WTC11 (cell line): ENCODE data around the gene CPNE1. TPM values are rescaled to one million over a fixed set of nuclear protein-coding genes. Genes with fewer than 3 reads are reported as not detected.

Experiments
- ATAC-seq: fragments of 200-7000 bp; cut with Tn5 transposase; 2 replicates; pipeline ENCODE4 v1.10.0; 2021; ENCODE audit warnings: mild to moderate bottlenecking, moderate library complexity
- CTCF ChIA-PET: fragments of 300-600 bp; sonication (Branson Sonifier 250); formaldehyde crosslinking; loops from one replicate; lab custom pipeline; 2021; ENCODE audit warnings: antibody characterized with exemption; lab: Charles Lee
- POLR2A ChIA-PET: fragments of 350-600 bp; sonication (Branson Sonifier 250); formaldehyde crosslinking; loops from one replicate; lab custom pipeline; 2021; ENCODE audit warnings: antibody characterized with exemption; lab: Charles Lee
- DNase-seq: peaks from one replicate; pipeline ENCODE4 v3.0.0; 2021; ENCODE audit warnings: low spot score
- H3K27ac Mint-ChIP-seq: 2 replicates; pipeline ENCODE4 v1.8.0; 2021; ENCODE audit warnings: mixed read lengths
- H3K27me3 Mint-ChIP-seq: 2 replicates; pipeline ENCODE4 v1.8.0; 2021; ENCODE audit warnings: low read depth, mild to moderate bottlenecking, moderate library complexity, mixed read lengths
- H3K36me3 Mint-ChIP-seq: 2 replicates; pipeline ENCODE4 v1.8.0; 2021; ENCODE audit warnings: mixed read lengths
- H3K4me1 Mint-ChIP-seq: 2 replicates; pipeline ENCODE4 v1.8.0; 2022; ENCODE audit warnings: mixed read lengths
- H3K4me3 Mint-ChIP-seq: 2 replicates; pipeline ENCODE4 v1.8.0; 2021; ENCODE audit warnings: mild to moderate bottlenecking, moderate library complexity, mixed read lengths
- H3K9me3 Mint-ChIP-seq: 2 replicates; pipeline ENCODE4 v1.8.0; 2021; ENCODE audit warnings: mixed read lengths
- CBFB ChIP-seq: sonication (generic); formaldehyde crosslinking; IDR thresholded peaks from 2 replicates; pipeline ENCODE4 v1.8.1; 2022; ENCODE audit warnings: mild to moderate bottlenecking, low read depth, missing genetic modification reagents
- ETV6 ChIP-seq: sonication (generic); formaldehyde crosslinking; IDR thresholded peaks from 2 replicates; pipeline ENCODE4 v1.8.1; 2022; ENCODE audit warnings: mild to moderate bottlenecking, missing genetic modification reagents
- GRHL2 ChIP-seq: fragments of 250-450 bp; sonication (Bioruptor Pico); IDR thresholded peaks from 2 replicates; pipeline ENCODE4 v1.8.0; 2022; ENCODE audit warnings: mild to moderate bottlenecking, moderate library complexity; ENCODE audit not compliant: insufficient replicate concordance, severe bottlenecking
- GTF2I ChIP-seq: fragments of 250-450 bp; sonication (Bioruptor Pico); conservative IDR thresholded peaks from 2 replicates; pipeline ENCODE4 v1.4.0; 2021; ENCODE audit warnings: mild to moderate bottlenecking
- NR2C2 ChIP-seq: sonication (generic); formaldehyde crosslinking; IDR thresholded peaks from 2 replicates; pipeline ENCODE4 v1.8.0; 2022; ENCODE audit warnings: mild to moderate bottlenecking, missing genetic modification reagents
- SOX15 ChIP-seq: fragments of 250-450 bp; sonication (Bioruptor Pico); IDR thresholded peaks from 2 replicates; pipeline ENCODE4 v1.9.0; 2021; ENCODE audit warnings: mild to moderate bottlenecking
- SP1 ChIP-seq: sonication (generic); formaldehyde crosslinking; conservative IDR thresholded peaks from 2 replicates; pipeline ENCODE4 v1.8.1; 2022; ENCODE audit warnings: missing genetic modification reagents
- TP53 ChIP-seq: sonication (generic); formaldehyde crosslinking; IDR thresholded peaks from 2 replicates; pipeline ENCODE4 v1.8.1; 2023; ENCODE audit warnings: mild to moderate bottlenecking, missing genetic modification reagents
- ZNF121 ChIP-seq: sonication (generic); formaldehyde crosslinking; IDR thresholded peaks from 2 replicates; pipeline ENCODE4 v1.8.0; 2023; ENCODE audit warnings: missing genetic modification reagents
- total RNA-seq: library from RNA; stranded (reverse); gene quantifications from 3 replicates; pipeline ENCODE4 v1.2.3, GENCODE V29; 2021
- TF ChIP-seq, protein P1 (sequence below): sonication (generic); formaldehyde crosslinking; IDR thresholded peaks from 2 replicates; pipeline ENCODE4 v1.8.1; 2022; ENCODE audit warnings: mild to moderate bottlenecking, moderate library complexity, missing genetic modification reagents
- TF ChIP-seq, protein P2 (sequence below): sonication (generic); formaldehyde crosslinking; IDR thresholded peaks from 2 replicates; pipeline ENCODE4 v1.8.1; 2022; ENCODE audit warnings: low read depth, missing genetic modification reagents, borderline replicate concordance
- TF ChIP-seq, protein P3 (sequence below): sonication (generic); formaldehyde crosslinking; IDR thresholded peaks from 2 replicates; pipeline ENCODE4 v1.8.0; 2022; ENCODE audit warnings: mild to moderate bottlenecking, missing genetic modification reagents
- TF ChIP-seq, protein P4 (sequence below): sonication (generic); formaldehyde crosslinking; conservative IDR thresholded peaks from 2 replicates; pipeline ENCODE4 v1.8.1; 2022; ENCODE audit warnings: mild to moderate bottlenecking, missing genetic modification reagents
- TF ChIP-seq, protein P5 (sequence below): sonication (generic); formaldehyde crosslinking; IDR thresholded peaks from 2 replicates; pipeline ENCODE4 v1.8.0; 2022; ENCODE audit warnings: mild to moderate bottlenecking, missing genetic modification reagents
- TF ChIP-seq, protein P6 (sequence below): sonication (generic); formaldehyde crosslinking; IDR thresholded peaks from 2 replicates; pipeline ENCODE4 v1.8.1; 2023; ENCODE audit warnings: mild to moderate bottlenecking, missing genetic modification reagents, borderline replicate concordance

Gene CPNE1
- total RNA-seq, 1 experiment from 2014 or later = 312 TPM

DNA sequence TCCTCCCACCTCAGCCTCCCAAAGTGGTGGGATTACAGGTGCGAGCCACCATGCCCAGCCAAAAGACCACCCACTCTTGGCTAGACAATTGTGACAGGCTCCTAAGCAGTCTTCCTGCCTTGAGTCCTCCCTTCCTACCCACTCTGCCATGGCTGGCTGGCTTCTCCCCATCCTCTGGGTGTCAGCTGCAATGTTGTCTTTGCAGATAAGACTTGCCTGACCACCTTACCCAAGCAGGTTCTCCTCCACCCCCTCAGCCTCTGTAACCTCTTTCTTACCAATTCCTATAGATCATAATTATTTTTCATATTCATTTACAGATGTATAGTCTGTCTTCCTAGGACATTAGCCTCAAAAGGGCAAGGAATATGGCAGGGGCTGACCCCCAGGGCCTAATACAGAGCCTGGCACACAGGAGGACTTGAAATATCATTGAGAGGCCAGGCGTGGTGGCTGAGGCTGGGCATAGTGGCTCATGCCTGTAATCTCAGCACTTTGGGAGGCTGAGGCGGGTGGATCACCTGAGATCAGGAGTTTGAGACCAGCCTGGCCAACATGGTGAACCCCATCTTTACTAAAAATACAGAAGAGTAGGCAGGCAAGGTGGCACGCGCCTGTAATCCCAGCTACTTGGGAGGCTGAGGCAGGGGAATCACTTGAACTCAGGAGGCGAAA, 77.8 kb downstream of the CPNE1 start:
- no peaks in the 10 kb centered on the region for H3K4me1 Mint-ChIP-seq
- ChIA-PET POLR2A (no interaction called here), CTCF (interaction anchor here (1.0 kb wide), 1 partner anchor 8 kb away, joined by 3 read pairs; no protein-coding TSS in a partner anchor)
- no peaks in the 10 kb centered on the region for H3K36me3 Mint-ChIP-seq
- TF ChIP-seq TP53 (CRISPR knock-in tag) (no peak), CBFB (CRISPR knock-in tag) (no peak), ETV6 (CRISPR knock-in tag) (no peak), NR2C2 (CRISPR knock-in tag) (no peak), ZNF121 (CRISPR knock-in tag) (no peak; the same call in 1 of the 2 replicates), GRHL2 (no peak), SOX15 (CRISPR knock-in tag) (no peak)
- TF ChIP-seq, protein P1, sequence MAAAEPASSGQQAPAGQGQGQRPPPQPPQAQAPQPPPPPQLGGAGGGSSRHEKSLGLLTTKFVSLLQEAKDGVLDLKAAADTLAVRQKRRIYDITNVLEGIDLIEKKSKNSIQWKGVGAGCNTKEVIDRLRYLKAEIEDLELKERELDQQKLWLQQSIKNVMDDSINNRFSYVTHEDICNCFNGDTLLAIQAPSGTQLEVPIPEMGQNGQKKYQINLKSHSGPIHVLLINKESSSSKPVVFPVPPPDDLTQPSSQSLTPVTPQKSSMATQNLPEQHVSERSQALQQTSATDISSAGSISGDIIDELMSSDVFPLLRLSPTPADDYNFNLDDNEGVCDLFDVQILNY (CRISPR knock-in tag) = no peak
- TF ChIP-seq, protein P2, sequence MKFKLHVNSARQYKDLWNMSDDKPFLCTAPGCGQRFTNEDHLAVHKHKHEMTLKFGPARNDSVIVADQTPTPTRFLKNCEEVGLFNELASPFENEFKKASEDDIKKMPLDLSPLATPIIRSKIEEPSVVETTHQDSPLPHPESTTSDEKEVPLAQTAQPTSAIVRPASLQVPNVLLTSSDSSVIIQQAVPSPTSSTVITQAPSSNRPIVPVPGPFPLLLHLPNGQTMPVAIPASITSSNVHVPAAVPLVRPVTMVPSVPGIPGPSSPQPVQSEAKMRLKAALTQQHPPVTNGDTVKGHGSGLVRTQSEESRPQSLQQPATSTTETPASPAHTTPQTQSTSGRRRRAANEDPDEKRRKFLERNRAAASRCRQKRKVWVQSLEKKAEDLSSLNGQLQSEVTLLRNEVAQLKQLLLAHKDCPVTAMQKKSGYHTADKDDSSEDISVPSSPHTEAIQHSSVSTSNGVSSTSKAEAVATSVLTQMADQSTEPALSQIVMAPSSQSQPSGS (CRISPR knock-in tag) = no peak
- TF ChIP-seq, protein P3, sequence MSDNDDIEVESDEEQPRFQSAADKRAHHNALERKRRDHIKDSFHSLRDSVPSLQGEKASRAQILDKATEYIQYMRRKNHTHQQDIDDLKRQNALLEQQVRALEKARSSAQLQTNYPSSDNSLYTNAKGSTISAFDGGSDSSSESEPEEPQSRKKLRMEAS (CRISPR knock-in tag) = no peak
- DNase-seq = no peak
- H3K27me3 Mint-ChIP-seq = no peaks in the 10 kb centered on the region
- ATAC-seq = no peak
- H3K9me3 Mint-ChIP-seq = peaks cover 6% of the 10 kb centered on the region
- no peak overlapping the region for H3K4me3 Mint-ChIP-seq
- no peak overlapping the region for H3K27ac Mint-ChIP-seq

DNA sequence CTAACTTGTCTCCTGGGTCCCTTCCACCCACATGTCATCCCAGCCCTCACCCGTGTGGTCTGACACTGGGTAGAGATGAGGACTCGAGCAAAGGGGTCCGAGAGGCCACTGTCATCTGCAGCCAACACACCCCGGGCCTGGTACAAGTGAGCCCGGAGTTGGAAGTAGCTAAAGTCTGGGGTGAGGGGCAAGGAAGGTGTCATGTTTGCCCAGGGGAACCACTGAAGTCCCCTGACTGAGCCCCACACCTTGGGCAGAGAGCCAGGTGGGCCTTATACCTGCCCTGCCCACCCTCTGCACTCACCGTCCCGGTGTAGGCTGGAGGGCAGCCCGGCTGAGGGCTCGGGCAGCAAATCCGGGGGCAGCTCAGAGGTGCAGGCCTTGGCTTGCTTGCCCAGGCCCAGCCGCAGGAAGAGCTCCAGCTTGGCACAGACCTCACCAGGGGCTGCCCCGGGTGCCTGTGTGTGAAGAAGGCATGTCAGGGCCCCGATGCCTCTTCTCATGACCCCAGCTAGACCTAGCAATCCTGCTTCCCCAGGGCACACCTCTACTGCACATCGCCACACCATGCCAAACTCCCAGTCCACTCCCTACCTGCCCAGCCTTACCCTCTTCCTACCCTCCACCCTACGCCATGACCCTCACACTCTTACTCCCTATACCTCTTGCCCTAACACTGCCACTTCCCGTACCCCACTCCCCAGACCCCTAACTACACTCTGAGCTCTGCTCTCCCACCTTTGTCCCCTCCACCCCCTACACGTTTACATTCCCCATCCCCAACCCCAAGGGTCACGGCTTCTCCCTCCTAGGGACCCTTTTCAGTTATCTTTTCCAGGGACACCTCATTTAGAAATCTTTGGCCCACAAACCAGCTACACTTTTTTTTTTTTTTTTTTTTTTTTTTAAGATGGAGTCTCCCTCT, 80.8 kb downstream of the CPNE1 start:
- Mint-ChIP-seq H3K9me3 (peaks cover 12% of the 10 kb centered on the region), H3K27me3 (no peaks in the 10 kb centered on the region), H3K4me3 (no peak overlapping the region), H3K4me1 (no peaks in the 10 kb centered on the region), H3K27ac (no peak overlapping the region), H3K36me3 (no peaks in the 10 kb centered on the region)
- POLR2A ChIA-PET = interaction anchor here (0.8 kb wide), 1 partner anchor 17 kb away, joined by 3 read pairs; no protein-coding TSS in a partner anchor
- no peak for ATAC-seq
- no peak for DNase-seq
- TF ChIP-seq, protein P4, sequence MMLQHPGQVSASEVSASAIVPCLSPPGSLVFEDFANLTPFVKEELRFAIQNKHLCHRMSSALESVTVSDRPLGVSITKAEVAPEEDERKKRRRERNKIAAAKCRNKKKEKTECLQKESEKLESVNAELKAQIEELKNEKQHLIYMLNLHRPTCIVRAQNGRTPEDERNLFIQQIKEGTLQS (CRISPR knock-in tag) = no peak
- TF ChIP-seq SP1 (CRISPR knock-in tag) = no peak
- TF ChIP-seq, protein P5, sequence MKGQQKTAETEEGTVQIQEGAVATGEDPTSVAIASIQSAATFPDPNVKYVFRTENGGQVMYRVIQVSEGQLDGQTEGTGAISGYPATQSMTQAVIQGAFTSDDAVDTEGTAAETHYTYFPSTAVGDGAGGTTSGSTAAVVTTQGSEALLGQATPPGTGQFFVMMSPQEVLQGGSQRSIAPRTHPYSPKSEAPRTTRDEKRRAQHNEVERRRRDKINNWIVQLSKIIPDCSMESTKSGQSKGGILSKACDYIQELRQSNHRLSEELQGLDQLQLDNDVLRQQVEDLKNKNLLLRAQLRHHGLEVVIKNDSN (CRISPR knock-in tag) = no peak
- no peak for TF ChIP-seq GTF2I (CRISPR knock-in tag)
- TF ChIP-seq, protein P6, sequence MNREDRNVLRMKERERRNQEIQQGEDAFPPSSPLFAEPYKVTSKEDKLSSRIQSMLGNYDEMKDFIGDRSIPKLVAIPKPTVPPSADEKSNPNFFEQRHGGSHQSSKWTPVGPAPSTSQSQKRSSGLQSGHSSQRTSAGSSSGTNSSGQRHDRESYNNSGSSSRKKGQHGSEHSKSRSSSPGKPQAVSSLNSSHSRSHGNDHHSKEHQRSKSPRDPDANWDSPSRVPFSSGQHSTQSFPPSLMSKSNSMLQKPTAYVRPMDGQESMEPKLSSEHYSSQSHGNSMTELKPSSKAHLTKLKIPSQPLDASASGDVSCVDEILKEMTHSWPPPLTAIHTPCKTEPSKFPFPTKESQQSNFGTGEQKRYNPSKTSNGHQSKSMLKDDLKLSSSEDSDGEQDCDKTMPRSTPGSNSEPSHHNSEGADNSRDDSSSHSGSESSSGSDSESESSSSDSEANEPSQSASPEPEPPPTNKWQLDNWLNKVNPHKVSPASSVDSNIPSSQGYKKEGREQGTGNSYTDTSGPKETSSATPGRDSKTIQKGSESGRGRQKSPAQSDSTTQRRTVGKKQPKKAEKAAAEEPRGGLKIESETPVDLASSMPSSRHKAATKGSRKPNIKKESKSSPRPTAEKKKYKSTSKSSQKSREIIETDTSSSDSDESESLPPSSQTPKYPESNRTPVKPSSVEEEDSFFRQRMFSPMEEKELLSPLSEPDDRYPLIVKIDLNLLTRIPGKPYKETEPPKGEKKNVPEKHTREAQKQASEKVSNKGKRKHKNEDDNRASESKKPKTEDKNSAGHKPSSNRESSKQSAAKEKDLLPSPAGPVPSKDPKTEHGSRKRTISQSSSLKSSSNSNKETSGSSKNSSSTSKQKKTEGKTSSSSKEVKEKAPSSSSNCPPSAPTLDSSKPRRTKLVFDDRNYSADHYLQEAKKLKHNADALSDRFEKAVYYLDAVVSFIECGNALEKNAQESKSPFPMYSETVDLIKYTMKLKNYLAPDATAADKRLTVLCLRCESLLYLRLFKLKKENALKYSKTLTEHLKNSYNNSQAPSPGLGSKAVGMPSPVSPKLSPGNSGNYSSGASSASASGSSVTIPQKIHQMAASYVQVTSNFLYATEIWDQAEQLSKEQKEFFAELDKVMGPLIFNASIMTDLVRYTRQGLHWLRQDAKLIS (CRISPR knock-in tag) = no peak
- CTCF ChIA-PET = no interaction called here
